Liver (tissue), 9 donors: ENCODE results near the gene KCNE3. TPM values are rescaled to one million over a fixed set of nuclear protein-coding genes. Genes with fewer than 3 reads are reported as not detected.

Experiments
- DNase-seq: peaks from one replicate; pipeline ENCODE4 v3.0.0-alpha.2; 2017; ENCODE audit warnings: low spot score
- H3K27ac ChIP-seq, 2 donors: one replicate each; pipeline ENCODE4 v1.7.0; 2013; ENCODE audit warnings: inconsistent platforms in 2 of 2, low read length in 2 of 2, control low read depth in 1 of 2, low read depth in 1 of 2, mild to moderate bottlenecking in 1 of 2
- H3K27me3 ChIP-seq, 4 donors: one replicate each; pipeline versions ENCODE4 v1.6.1 to v1.7.0; 2013; ENCODE audit warnings: low read length in 3 of 4, inconsistent platforms in 1 of 4, mild to moderate bottlenecking in 1 of 4, moderate library complexity in 1 of 4; ENCODE audit not compliant: control insufficient read depth in 4 of 4, insufficient read depth in 4 of 4
- H3K36me3 ChIP-seq, 4 donors: one replicate each; pipeline versions ENCODE4 v1.6.1 to v1.7.0; 2013; ENCODE audit warnings: low read length in 3 of 4, mild to moderate bottlenecking in 3 of 4, low read depth in 1 of 4, moderate library complexity in 1 of 4; ENCODE audit not compliant: control insufficient read depth in 4 of 4, insufficient read depth in 3 of 4
- H3K4me1 ChIP-seq, 4 donors: one replicate each; pipeline versions ENCODE4 v1.6.1 to v1.7.0; 2013; ENCODE audit warnings: low read length in 3 of 4, mild to moderate bottlenecking in 3 of 4, moderate library complexity in 1 of 4; ENCODE audit not compliant: control insufficient read depth in 4 of 4, insufficient read depth in 4 of 4
- H3K4me3 ChIP-seq, 3 donors: one replicate each; pipeline versions ENCODE4 v1.6.1 to v1.7.0; 2013; ENCODE audit warnings: low read length in 3 of 3, control low read depth in 1 of 3, low read depth in 1 of 3, mild to moderate bottlenecking in 1 of 3
- H3K9ac ChIP-seq, 2 donors: one replicate each; pipeline ENCODE4 v1.7.0; 2013; ENCODE audit warnings: low read length in 2 of 2, mild to moderate bottlenecking in 2 of 2, moderate library complexity in 2 of 2, control low read depth in 1 of 2, low read depth in 1 of 2
- H3K9me3 ChIP-seq, 4 donors: one replicate each; pipeline versions ENCODE4 v1.6.1 to v1.7.0; 2013; ENCODE audit warnings: low read length in 3 of 4; ENCODE audit not compliant: control insufficient read depth in 4 of 4
- EGR1 ChIP-seq, 2 donors: IDR thresholded peaks; 2 replicates each; pipeline ENCODE4 v1.6.1; 2016 to 2018; ENCODE audit warnings: antibody characterized with exemption in 2 of 2, low read depth in 2 of 2
- FOXA1 ChIP-seq: IDR thresholded peaks from 2 replicates; pipeline ENCODE4 v1.6.1; 2016; ENCODE audit warnings: antibody characterized with exemption
- HNF4A ChIP-seq, 2 donors: conservative IDR thresholded peaks; 2 replicates each; pipeline ENCODE4 v1.6.1; 2016; ENCODE audit warnings: antibody characterized with exemption in 2 of 2, mild to moderate bottlenecking in 2 of 2
- HNF4G ChIP-seq: IDR thresholded peaks from 2 replicates; pipeline ENCODE4 v1.6.1; 2016; ENCODE audit warnings: antibody characterized with exemption
- JUND ChIP-seq, 2 donors: IDR thresholded peaks; 2 replicates each; pipeline ENCODE4 v1.6.1; 2016; ENCODE audit warnings: antibody characterized with exemption in 2 of 2
- NR2F2 ChIP-seq: IDR thresholded peaks from 2 replicates; pipeline ENCODE4 v1.6.1; 2016; ENCODE audit warnings: antibody characterized with exemption
- RAD21 ChIP-seq, 2 donors: IDR thresholded peaks; 2 replicates each; pipeline ENCODE4 v1.6.1; 2016; ENCODE audit warnings: antibody characterized with exemption in 2 of 2, mild to moderate bottlenecking in 2 of 2
- RXRA ChIP-seq, 2 donors: IDR thresholded peaks; 2 replicates each; pipeline ENCODE4 v1.6.1; 2017 to 2018; ENCODE audit warnings: antibody characterized with exemption in 2 of 2, mild to moderate bottlenecking in 1 of 2
- SP1 ChIP-seq: IDR thresholded peaks from 2 replicates; pipeline ENCODE4 v1.6.1; 2018; ENCODE audit warnings: antibody characterized with exemption, mild to moderate bottlenecking
- TAF1 ChIP-seq: conservative IDR thresholded peaks from 2 replicates; pipeline ENCODE4 v1.6.1; 2016; ENCODE audit warnings: antibody characterized with exemption, mild to moderate bottlenecking
- YY1 ChIP-seq: IDR thresholded peaks from 2 replicates; pipeline ENCODE4 v1.6.1; 2016; ENCODE audit warnings: antibody characterized with exemption, mild to moderate bottlenecking
- WGBS: extraction: QIAGEN DNeasy Blood & Tissue Kit; methylation state at CpG from one replicate; pipeline ENCODE4 v1.1.7; 2013; 5-methylcytosine and 5-hydroxymethylcytosine counted together
- polyA plus RNA-seq, 2 donors: library from polyadenylated mRNA; stranded (reverse) in 1 of 2; unstranded in 1 of 2; fragments of 200-250 nt in 1 of 2; fragments of >200 nt in 1 of 2; fragmentation: Nextera tagmentation in 1 of 2; extraction: Ambion mirVana in 1 of 2; gene quantifications; one replicate each; pipeline versions ENCODE4 v1.2.1 to v1.2.3, GENCODE V29; 2013 to 2015
- total RNA-seq, 2 donors: library from RNA; depleted of rRNA; stranded (reverse); fragments of >200 nt; gene quantifications; one replicate each; pipeline ENCODE4 v1.2.3, GENCODE V29; 2014
- TF ChIP-seq, protein P1 (sequence below): IDR thresholded peaks from 2 replicates; pipeline ENCODE4 v1.6.1; 2016; ENCODE audit warnings: antibody characterized with exemption, mild to moderate bottlenecking
- TF ChIP-seq, protein P2 (sequence below): IDR thresholded peaks from 2 replicates; pipeline ENCODE4 v1.6.1; 2016; ENCODE audit warnings: antibody characterized with exemption
- TF ChIP-seq, protein P3 (sequence below): IDR thresholded peaks from 2 replicates; pipeline ENCODE4 v1.6.1; 2016; ENCODE audit warnings: antibody characterized with exemption
- TF ChIP-seq, protein P4 (sequence below): fragments of 150-350 bp; IDR thresholded peaks from 2 replicates; pipeline ENCODE4 v1.5.1; 2017; ENCODE audit warnings: improper control_type of control experiment, low read depth, low read length; ENCODE audit not compliant: missing input control
- donor health status: healthy.
- donor health status: healthy.
- donor health status: healthy.
- donor health status: healthy.
- donor health status: healthy.

Gene KCNE3
- total and polyA plus RNA-seq, 4 donors, result 1.4 to 22.9 (median 3.8) TPM

DNA sequence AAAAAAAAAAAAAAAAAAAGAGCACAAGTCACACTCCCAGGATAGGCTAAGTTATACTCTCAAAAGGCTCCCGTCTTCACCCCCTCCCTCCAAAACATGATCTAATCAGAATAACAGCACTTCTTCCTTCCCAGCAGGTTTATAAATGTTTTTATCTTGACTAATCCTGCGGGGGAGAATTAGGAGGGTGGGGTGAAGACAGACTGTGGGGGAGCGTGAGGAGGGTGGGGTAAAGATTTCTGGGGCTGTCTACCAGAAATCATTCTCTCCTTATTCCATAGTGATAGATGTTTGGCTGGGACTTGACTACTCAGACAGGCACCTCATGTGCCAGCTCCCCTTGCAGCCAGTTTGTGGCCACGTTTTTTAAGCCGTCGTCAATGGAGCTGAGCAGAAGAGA is 17.0 kb downstream of the KCNE3 start:
- H3K9me3 ChIP-seq, result no peaks in the 10 kb centered on the region
- DNase-seq, result no peak
- H3K27me3 ChIP-seq, result no peaks in the 10 kb centered on the region
- TF ChIP-seq EGR1 (IDR thresholded peaks at IDR 0.05; ENCODE audit: low read depth in 2 of 2) (no peak), YY1 (no peak), RAD21 (IDR thresholded peaks at IDR 0.05) (no peak), FOXA1 (no peak), TAF1 (no peak), HNF4A (conservative IDR thresholded peaks at IDR 0.05) (no peak), JUND (IDR thresholded peaks at IDR 0.05) (no peak), SP1 (no peak), NR2F2 (no peak), HNF4G (no peak)
- TF ChIP-seq, protein P1, sequence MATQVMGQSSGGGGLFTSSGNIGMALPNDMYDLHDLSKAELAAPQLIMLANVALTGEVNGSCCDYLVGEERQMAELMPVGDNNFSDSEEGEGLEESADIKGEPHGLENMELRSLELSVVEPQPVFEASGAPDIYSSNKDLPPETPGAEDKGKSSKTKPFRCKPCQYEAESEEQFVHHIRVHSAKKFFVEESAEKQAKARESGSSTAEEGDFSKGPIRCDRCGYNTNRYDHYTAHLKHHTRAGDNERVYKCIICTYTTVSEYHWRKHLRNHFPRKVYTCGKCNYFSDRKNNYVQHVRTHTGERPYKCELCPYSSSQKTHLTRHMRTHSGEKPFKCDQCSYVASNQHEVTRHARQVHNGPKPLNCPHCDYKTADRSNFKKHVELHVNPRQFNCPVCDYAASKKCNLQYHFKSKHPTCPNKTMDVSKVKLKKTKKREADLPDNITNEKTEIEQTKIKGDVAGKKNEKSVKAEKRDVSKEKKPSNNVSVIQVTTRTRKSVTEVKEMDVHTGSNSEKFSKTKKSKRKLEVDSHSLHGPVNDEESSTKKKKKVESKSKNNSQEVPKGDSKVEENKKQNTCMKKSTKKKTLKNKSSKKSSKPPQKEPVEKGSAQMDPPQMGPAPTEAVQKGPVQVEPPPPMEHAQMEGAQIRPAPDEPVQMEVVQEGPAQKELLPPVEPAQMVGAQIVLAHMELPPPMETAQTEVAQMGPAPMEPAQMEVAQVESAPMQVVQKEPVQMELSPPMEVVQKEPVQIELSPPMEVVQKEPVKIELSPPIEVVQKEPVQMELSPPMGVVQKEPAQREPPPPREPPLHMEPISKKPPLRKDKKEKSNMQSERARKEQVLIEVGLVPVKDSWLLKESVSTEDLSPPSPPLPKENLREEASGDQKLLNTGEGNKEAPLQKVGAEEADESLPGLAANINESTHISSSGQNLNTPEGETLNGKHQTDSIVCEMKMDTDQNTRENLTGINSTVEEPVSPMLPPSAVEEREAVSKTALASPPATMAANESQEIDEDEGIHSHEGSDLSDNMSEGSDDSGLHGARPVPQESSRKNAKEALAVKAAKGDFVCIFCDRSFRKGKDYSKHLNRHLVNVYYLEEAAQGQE, result no peak
- TF ChIP-seq, protein P2, sequence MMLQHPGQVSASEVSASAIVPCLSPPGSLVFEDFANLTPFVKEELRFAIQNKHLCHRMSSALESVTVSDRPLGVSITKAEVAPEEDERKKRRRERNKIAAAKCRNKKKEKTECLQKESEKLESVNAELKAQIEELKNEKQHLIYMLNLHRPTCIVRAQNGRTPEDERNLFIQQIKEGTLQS, result no peak
- TF ChIP-seq, protein P3, sequence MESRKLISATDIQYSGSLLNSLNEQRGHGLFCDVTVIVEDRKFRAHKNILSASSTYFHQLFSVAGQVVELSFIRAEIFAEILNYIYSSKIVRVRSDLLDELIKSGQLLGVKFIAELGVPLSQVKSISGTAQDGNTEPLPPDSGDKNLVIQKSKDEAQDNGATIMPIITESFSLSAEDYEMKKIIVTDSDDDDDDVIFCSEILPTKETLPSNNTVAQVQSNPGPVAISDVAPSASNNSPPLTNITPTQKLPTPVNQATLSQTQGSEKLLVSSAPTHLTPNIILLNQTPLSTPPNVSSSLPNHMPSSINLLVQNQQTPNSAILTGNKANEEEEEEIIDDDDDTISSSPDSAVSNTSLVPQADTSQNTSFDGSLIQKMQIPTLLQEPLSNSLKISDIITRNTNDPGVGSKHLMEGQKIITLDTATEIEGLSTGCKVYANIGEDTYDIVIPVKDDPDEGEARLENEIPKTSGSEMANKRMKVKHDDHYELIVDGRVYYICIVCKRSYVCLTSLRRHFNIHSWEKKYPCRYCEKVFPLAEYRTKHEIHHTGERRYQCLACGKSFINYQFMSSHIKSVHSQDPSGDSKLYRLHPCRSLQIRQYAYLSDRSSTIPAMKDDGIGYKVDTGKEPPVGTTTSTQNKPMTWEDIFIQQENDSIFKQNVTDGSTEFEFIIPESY, result no peak
- no peak overlapping the region for H3K9ac ChIP-seq
- 80% methylated on average over 6 of the region's 6 CpGs for WGBS
- H3K4me1 ChIP-seq, result no peaks in the 10 kb centered on the region
- no peaks in the 10 kb centered on the region for H3K36me3 ChIP-seq
- H3K4me3 ChIP-seq, result no peak overlapping the region
- no peak overlapping the region for H3K27ac ChIP-seq

DNA sequence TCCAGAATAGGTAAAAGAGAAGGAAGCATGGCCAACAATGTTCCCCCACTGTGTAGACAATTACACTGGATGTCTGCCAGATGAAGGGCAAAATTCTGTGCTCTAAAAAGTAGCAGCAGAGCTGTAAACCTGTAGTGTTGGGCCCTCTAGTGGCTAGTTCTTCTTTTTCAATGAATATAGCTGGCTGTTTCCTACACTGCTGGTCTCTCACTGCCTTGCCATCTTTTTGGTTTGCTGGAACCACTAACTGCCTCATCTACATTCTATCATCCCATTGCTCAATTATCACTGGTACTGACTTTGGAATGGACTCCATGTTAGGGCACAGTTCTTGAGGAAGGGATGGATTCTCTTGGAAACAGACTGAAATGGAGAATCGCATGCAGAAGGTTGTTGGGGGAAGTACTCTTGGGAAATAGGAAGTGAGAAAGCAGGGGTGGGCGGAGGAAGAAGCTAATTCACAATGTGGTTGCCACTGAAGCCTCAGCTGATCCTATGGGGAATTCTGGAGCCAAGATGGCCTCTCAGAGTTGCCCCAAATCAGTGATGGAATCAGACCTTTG is 17.9 kb downstream of the KCNE3 start:
- DNase-seq, result no peak
- Histone ChIP-seq H3K36me3 (no peaks in the 10 kb centered on the region), H3K4me3 (no peak overlapping the region), H3K9me3 (no peaks in the 10 kb centered on the region), H3K9ac (no peak overlapping the region), H3K27ac (no peak overlapping the region), H3K4me1 (no peaks in the 10 kb centered on the region), H3K27me3 (no peaks in the 10 kb centered on the region)
- 68% methylated on average over 2 of the region's 2 CpGs for WGBS
- TF ChIP-seq RAD21 (IDR thresholded peaks at IDR 0.05), result peak; percentile 96 to 98
- TF ChIP-seq YY1, result no peak
- no peak for TF ChIP-seq JUND (IDR thresholded peaks at IDR 0.05)
- TF ChIP-seq, protein P4, sequence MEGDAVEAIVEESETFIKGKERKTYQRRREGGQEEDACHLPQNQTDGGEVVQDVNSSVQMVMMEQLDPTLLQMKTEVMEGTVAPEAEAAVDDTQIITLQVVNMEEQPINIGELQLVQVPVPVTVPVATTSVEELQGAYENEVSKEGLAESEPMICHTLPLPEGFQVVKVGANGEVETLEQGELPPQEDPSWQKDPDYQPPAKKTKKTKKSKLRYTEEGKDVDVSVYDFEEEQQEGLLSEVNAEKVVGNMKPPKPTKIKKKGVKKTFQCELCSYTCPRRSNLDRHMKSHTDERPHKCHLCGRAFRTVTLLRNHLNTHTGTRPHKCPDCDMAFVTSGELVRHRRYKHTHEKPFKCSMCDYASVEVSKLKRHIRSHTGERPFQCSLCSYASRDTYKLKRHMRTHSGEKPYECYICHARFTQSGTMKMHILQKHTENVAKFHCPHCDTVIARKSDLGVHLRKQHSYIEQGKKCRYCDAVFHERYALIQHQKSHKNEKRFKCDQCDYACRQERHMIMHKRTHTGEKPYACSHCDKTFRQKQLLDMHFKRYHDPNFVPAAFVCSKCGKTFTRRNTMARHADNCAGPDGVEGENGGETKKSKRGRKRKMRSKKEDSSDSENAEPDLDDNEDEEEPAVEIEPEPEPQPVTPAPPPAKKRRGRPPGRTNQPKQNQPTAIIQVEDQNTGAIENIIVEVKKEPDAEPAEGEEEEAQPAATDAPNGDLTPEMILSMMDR, result peak; percentile 64
- peak in 1 of 2 donors; percentile 7 for TF ChIP-seq RXRA (IDR thresholded peaks at IDR 0.05)
- no peak for TF ChIP-seq NR2F2
